Adipose tissue (tissue), 3 donors: ENCODE results near the gene S1PR1. TPM values are rescaled to one million over a fixed set of nuclear protein-coding genes. Genes with fewer than 3 reads are reported as not detected.

Experiments used
- H3K27ac ChIP-seq: one replicate; pipeline ENCODE4 v1.5.1; 2013; ENCODE audit warnings: low read depth, low read length
- WGBS, 3 donors: extraction: QIAGEN DNeasy Blood & Tissue Kit; methylation state at CpG; one replicate each; pipeline ENCODE4 v1.1.7; 2013; 5-methylcytosine and 5-hydroxymethylcytosine counted together
- polyA plus RNA-seq, 3 donors: library from polyadenylated mRNA; stranded (reverse); fragments of 200-250 nt; gene quantifications; one replicate each; pipeline ENCODE4 v1.2.3, GENCODE V29; 2013
- donor health status: healthy with polysubstance abuse.
- donor health status: Bipolar disorder and iron deficiency.
- donor health status: healthy.

Gene S1PR1
- polyA plus RNA-seq, 3 donors: 14.6 to 109 (median 35.1) TPM

DNA sequence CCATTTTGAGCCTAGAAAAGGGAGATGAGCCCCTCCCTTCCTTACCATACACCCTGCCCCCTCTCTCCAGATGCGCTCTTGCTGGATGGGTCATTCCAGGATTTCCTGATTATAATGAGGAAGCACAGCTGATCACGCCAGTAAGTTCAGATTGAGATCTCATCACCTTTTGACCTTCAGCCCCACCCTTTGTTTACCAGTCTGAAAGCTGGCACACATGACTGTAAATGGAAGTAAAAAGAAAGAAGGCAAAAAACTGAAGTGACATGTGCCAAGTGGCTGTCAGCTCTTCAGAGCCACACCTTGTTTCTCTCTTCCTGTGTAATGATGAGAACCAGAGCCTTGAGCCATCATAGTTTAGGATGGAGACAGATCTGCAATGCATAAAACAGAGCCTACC, 27.9 kb downstream of the S1PR1 start:
- WGBS, 3 donors: 29 to 33% (median 31%) methylated on average over 2 of the region's 2 CpGs
- H3K27ac ChIP-seq: no peak overlapping the region

DNA sequence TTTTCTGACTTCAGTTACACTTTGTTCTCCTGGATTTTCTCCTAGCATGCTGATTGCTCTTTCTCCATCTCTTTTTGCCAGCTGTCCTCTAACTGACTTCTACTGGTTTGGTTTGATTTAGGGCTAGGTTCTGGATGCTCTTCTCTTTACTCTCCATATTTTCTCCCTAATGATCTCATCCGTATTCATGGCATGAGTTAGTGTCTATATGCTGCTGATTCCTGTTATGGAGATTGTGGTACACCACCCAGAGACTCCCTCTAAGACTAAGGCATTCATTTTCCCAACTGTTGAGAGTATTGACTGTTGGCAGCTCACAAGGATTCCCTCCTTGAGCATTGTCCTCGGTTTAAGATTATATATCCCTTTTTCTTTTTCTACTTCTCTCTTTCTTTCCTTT, 28.9 kb downstream of the S1PR1 start:
- H3K27ac ChIP-seq: no peak overlapping the region
- 63 to 93% (median 85%) methylated on average over 2 of the region's 2 CpGs for WGBS, 3 donors

DNA sequence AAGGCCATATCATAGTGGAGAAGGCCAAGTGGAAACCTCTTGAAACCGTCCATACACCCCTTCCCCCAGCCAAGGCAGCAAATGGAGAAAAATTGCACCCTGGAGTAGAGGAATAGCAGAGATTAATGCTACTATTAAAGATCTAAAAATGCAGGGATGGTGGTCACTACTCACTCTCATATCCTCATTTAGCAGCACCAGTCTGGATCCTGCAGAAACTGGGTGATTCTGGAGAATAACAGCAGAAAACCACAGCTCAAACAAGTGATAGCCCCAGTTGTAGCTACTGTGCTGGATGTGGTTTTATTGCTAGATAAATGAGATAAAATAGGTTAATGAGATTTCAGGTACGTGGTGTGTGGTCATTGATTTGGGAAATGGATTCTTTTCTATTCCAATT, 30.3 kb downstream of the S1PR1 start:
- H3K27ac ChIP-seq: no peak overlapping the region
- WGBS, 3 donors: 64 to 92% (median 91%) methylated on average over 2 of the region's 2 CpGs

DNA sequence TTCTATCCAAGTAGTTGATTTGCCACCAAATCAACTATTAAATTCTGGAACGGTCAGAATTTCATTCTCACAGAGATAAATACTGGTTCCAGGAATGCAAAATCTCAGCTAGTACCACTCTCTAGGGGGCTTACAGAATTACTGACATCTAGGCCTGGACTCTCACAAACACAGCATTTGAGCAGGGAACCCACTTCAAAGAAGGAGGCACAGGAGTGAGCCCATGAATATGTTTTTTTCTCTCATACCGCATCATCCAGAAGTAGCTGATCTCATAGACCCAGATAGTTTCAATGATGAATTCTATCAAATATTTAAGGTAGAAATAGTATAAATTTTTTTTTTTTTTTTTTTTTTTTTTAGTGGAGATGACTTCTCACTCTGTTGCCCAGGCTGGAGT, 32.1 kb downstream of the S1PR1 start:
- WGBS, 3 donors: 90 to 99% (median 97%) methylated on average over 2 of the region's 2 CpGs
- H3K27ac ChIP-seq: no peak overlapping the region

DNA sequence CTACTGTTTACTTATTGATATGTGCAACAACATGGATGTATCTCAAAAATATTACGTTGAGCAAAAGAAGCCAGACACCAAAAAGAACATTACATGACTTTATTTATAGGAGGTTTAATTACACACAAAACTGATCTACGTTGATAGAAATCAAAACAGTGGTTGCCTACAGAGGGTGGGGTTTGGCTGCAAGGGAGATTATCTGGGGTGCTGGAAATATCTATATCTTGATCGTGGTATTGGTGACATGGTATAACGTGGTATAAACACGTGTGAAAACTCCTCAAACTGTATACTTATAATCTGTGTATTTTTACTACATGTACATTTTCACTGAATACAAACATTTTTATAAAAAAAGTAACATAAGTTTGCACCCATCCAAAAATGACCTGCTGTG, 38.9 kb downstream of the S1PR1 start:
- 66 to 84% (median 79%) methylated on average over 5 of the region's 5 CpGs for WGBS, 3 donors
- H3K27ac ChIP-seq: no peak overlapping the region

DNA sequence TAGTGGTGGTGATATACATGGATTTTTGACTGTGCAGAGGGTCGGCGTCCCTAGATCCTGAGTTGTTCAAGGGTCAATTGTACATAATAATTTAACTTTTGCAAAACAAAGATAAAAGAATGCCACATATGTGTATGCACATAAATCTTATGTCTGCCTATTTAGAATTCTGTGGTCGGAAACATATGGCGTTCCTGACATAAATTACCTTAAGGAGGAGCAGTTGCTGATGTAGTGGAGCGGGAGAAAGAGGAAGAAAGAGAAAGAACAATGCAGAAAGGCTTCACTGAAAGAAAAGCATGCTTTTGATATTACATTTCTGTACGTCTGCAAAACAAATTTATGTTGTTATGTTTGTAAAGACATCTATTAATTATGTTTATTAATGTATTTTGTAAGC, 40.0 kb downstream of the S1PR1 start:
- H3K27ac ChIP-seq: no peak overlapping the region
- 36 to 56% (median 45%) methylated on average over 6 of the region's 6 CpGs for WGBS, 3 donors

DNA sequence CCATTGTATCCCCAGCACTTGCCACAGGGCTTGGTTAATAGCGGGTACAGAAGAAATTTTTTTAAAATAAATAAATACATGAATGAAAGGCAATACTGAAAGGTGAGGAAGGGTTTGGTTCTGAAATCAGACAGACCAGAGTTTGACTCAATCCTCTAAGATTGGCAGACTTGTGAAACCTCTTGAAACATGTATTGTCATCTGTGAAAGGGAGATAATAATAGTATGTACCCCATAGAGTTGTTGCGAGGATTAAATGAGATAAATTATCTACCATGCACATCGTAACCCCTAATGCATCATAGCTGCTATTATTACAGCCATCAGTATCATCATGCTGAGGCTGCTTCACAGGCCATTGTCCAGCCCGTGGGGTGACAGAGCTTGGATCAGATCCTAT, 41.4 kb downstream of the S1PR1 start:
- WGBS, 3 donors: 78 to 88% (median 86%) methylated on average over 4 of the region's 4 CpGs
- no peak overlapping the region for H3K27ac ChIP-seq

DNA sequence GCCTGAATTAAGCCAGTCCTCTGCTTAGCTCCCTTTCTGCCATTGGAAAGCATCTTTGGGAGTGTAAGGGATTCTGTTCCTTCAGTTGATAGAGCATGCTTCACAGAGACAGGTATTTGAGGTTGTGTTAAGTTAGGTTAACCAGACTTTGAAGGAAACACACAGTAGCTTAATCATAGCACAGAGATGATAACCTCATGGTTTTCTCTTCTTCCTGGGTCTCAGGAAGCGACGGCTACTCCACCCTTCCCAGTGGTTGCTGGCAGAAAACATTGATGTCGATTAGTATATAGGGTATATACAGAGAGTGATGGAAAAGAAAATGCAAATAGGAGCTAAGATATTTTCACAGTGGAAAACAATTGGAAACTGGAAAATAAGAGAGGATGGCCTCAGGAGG, 42.0 kb downstream of the S1PR1 start:
- no peak overlapping the region for H3K27ac ChIP-seq
- WGBS, 3 donors: 37 to 78% (median 55%) methylated on average over 3 of the region's 3 CpGs

DNA sequence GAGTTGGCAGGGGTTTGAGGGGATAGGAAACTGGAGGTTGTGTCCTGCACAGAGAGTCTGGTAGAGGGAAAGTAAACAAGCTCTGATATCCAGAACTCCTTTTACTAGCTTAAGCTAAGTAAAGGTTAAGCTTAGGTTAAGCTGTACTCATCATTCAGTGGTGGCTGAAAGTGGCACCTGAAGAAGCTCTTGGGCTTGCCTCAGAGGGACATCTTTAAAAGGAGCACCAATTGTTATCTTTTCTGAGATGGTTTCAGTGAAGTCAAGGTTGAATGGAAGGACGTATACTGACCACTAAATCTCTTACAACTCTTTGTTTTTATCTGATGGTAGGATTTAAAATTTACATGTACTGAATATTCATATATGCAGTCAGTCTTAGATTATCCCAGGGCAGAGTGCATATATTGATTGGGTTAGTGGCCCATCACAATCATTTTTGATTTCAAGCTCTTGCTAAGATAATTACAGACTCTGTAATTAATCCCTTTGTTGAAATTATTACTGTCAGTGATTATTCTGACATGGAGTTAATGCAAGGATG, 43.3 kb downstream of the S1PR1 start:
- 63 to 91% (median 73%) methylated on average over 1 of the region's 1 CpG for WGBS, 3 donors
- H3K27ac ChIP-seq: no peak overlapping the region

DNA sequence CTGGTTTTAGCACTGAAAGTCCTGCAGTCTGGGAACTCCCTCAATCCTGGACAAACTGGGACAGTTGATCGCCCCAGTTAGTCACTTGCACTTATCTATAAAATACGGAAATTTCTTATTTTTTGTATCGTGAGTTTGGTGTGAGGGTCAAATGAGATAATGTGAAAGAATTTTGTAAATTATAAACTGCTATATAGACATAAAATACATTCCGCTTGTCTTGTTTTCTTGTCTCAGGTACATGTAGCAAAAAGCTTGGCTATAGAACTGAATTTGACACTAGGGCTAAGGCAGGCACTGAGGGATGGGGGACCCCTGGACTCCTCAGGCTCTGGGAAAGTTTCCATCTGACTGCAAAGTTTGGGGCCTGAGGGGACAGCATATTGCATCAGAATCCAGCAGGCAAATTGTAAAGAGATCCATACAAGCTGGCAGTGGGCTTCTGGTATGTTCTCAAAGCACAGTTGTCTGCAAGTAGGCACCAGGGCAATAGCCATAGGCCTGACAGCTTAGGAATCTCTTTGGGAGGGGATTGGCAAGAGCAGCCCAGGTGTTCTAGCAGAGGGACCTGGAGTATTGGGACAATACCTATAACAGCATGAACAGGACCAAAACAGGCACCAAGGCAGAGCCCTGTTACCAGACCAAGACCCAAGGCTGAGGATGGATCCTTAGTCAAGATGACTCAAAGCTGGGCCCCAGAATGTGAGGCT, 44.3 kb downstream of the S1PR1 start:
- no peak overlapping the region for H3K27ac ChIP-seq
- WGBS, 3 donors: 80 to 97% (median 96%) methylated on average over 4 of the region's 4 CpGs

DNA sequence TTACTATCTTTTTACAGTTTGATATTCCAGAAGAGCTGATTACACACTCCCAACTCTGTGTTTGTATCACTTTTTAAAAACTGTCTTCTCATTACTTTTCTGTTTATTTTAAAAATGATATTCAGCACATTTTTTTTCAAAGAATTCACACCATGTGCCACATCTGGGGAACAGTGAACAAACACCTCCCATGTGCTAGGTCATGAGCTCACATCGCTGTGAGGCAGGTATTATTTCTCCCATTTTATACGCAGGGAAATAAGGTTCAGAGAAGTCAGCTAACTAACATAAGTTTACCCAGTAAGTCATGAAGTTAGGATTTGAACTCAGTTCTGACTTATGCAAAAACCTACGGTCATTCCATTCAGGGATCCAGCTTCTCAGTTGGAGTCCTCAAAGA, 44.9 kb downstream of the S1PR1 start:
- H3K27ac ChIP-seq: no peak overlapping the region
- WGBS, 3 donors: 92 to 96% (median 94%) methylated on average over 3 of the region's 3 CpGs

DNA sequence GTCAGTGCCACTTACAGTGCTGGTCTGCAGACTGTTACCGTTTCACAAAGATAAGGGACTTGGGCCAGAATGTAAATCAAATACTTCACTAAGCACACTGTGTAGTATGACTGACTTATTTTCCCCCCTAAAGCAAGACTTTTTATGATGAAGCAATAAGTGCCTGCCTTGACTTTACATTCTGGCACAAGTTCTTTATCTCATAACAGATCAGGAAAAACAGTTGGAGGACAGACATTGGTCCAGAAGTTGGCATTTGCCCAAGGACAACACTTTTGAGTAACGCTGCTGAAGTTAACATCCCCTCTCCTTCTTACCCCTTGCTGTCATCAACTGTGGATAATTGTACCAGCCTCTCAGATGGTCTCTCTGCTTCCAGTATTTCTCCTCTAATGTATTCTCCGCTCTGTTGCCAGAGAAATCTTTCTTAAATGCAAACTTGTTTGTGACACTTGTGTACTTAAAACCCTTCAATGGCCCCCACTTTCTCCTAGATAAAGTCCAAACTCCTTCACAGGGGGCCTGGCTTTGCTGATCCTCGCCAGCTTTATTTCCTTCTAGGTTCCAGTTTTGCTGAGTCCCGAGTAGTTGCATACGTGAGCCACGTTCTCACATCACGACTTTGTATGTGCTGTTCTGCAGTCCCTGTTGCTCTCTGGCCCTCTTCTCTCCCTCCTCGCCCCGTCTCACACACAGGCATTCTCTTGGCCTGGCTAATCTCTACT, 45.7 kb downstream of the S1PR1 start:
- no peak overlapping the region for H3K27ac ChIP-seq
- WGBS, 3 donors: 67 to 77% (median 76%) methylated on average over 10 of the region's 10 CpGs

DNA sequence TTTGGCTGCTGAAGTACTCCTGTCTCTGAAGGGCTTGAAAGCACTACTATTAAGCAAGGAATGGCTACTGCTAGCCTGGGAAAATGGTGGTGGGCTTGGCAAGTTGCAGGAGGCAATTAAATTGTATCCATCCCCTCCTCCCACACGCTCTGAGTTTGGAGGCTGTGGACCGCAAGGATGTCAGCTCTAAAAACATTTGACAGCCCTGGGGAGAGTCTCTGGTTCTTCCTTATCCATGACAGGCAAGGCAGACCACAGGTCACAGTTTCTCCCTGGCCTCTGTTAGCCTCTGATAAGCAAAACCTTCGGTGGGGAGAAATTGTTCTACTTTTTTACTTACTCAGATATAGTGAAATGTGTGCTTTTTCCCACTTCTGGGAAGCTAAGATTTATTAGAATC, 46.6 kb downstream of the S1PR1 start:
- 47 to 54% (median 51%) methylated on average over 3 of the region's 3 CpGs for WGBS, 3 donors

DNA sequence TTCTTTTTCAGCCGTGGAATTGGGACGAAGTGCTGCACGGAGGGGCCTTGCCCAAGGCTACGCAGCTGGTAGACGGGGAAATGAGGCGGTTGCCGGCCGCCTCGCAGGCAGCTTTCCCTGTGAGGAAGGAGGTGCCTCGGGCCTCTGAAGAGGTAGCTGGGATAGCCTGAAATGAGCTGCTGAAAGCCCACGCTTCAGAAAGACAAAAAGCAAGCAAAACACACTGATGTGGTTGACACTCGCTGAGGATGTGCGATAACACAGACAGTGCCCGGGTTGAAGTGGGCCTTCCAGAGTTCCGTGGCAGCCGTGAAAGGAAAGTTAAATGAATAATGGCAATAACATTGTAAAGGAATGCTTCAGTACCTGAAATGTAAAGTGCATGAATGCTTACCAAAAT, 47.2 kb downstream of the S1PR1 start:
- WGBS, 3 donors: 68 to 81% (median 72%) methylated on average over 16 of the region's 16 CpGs
- no peak overlapping the region for H3K27ac ChIP-seq

More for the DNA sequence above, 46.6 kb downstream of the S1PR1 start:
- no peak overlapping the region for H3K27ac ChIP-seq

DNA sequence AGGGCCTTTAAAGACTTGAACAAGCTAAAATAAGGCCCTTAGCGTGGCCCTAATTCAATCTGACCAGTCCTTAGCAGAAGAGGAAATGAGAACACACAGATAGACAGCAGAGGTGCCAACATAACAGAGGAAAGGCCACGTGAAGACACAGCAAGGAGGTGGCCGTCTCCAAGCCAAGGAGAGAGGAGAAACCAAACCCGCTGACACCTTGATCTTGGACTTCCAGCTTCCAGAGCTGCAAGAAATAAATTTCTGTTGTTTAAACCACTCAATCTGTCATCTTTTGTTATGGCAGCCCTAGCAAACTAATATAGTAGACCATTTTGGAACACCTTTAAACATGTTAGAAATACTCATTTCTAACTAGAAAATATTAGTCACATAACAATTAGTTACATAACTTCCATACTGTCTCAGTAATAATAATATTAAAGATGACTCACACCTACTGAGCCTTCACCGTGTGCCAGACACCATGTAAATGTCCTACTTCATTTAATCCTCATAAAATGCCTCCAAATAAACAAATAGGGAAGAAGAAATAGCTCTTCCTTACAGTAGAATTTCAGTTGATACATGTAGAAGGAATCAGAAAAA, 47.9 kb downstream of the S1PR1 start:
- 83 to 89% (median 88%) methylated on average over 5 of the region's 5 CpGs for WGBS, 3 donors
- no peak overlapping the region for H3K27ac ChIP-seq

DNA sequence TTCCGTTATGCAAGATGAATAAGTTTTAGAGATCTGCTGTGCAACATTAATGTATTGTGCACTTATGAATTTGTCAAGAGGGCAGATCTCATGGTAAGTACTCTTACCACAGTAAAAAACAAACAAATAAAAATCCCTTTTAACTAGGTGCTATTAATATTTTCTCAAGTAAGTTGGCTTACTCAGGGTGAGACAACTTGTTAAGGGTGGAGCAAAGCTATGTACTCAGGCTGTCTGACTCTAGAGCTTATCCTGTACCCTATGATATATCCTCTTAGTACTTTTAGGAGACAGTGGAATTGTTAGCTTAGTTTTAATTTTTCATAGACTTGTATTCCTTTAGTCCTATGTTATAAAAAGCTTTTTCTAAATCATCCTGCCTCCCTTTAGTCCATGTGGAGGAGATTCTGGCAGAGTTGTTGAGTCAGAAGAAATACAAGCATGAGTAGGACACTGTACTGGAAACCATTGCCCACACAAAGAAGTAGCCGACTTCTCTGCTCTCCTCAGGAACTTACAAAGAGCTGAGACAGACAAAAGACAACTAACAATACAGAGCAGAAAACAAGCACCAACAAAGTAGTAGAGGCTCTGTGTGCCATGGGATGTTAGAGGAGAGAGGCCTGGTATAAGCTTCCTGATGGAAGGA, 49.2 kb downstream of the S1PR1 start:
- H3K27ac ChIP-seq: no peak overlapping the region
- WGBS, 3 donors: 81 to 89% (median 84%) methylated on average over 2 of the region's 2 CpGs

DNA sequence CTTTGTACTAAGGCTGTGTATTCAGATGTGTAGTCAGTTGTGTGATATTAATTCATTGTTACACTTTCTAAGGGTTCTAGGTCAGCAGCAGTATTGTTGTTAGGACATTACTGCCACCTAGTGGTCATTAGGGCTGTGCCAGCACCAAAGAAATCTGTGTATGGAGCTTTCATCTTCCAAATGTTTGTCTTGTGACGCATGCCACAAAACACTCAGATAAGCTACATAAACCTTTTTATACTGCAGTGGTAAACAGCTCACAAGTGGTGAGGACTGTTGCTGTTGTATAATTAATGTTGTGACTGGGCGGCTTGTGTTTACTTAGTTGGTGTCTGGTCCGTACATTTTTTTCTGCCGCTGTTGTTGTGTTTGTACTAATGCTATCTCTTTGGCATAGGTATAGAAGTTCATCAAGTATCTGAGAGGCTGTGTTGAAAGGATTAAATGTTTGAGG, 51.7 kb downstream of the S1PR1 start:
- H3K27ac ChIP-seq: no peak overlapping the region
- 20 to 58% (median 57%) methylated on average over 4 of the region's 4 CpGs for WGBS, 3 donors

DNA sequence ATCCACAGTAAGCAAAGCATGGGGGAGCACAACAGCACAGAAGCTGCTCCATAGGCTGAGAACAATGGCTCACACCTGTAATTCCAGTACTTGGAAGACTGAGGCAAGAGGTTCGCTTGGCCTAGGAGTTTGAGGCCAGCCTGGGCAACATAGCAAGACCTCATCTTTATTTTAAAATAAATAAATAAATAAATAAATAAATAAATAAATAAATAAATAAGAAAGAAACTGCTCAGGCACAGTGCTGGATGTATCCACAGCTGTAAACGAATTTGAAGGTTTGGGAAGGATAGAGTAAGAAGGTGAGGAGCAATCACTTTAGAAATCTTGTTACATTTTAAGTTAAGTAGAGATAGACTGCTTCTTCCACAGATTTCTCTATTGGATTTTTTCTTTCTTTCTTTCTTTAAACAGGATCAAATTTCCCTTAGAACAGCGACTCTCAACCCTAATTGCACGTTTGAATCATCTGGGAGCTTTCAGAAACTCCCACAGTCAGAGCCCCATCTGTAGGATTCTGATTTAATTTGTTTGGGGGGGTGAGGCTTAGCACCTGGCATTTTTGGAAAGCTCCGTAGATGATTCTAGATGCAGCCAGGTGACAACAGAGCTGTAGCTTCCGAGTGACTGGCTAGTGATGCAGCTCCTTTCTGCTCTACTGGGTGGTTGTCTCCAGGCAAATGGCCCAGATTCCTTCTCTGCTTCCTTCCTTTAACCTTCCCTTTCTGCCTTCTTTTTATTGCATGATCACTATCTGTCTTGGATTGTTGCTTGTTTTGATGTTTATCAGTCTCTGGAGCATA, 53.5 kb downstream of the S1PR1 start:
- 55 to 79% (median 73%) methylated on average over 6 of the region's 6 CpGs for WGBS, 3 donors
- no peak overlapping the region for H3K27ac ChIP-seq
